T-cell (primary cell): ENCODE results near the gene TCF12. TPM values are rescaled to one million over a fixed set of nuclear protein-coding genes. Genes with fewer than 3 reads are reported as not detected.

Source experiments
- ATAC-seq, 4 experiments: fragments of 200-7000 bp in 3 of 4; fragments of 150-1000 bp in 1 of 4; cut with Tn5 transposase; replicated peaks in 1 of 4; 1 replicate in 3 of 4; 2 replicates in 1 of 4; pipeline ENCODE4 v1.10.0; 2021; ENCODE audit warnings: moderate library complexity in 3 of 4, mild to moderate bottlenecking in 2 of 4, moderate number of reproducible peaks in 1 of 4
- CTCF ChIA-PET, 2 donors: fragments of 300-600 bp; sonication (Branson Sonifier 250); formaldehyde crosslinking; loops; one replicate each; lab custom pipeline; 2022; ENCODE audit warnings: antibody characterized with exemption in 2 of 2; lab: Charles Lee
- POLR2A ChIA-PET, 2 donors: fragments of 300-600 bp; sonication (Branson Sonifier 250); formaldehyde crosslinking; loops; one replicate each; lab custom pipeline; 2022; ENCODE audit warnings: antibody characterized with exemption in 2 of 2; lab: Charles Lee
- DNase-seq, 35 experiments: peaks; one replicate each; pipeline versions ENCODE4 v3.0.0 to v3.0.0-alpha.2; 2013 to 2023
- H3K27ac ChIP-seq: one replicate; pipeline ENCODE4 v1.5.1; 2013; ENCODE audit warnings: low read length
- H3K27me3 ChIP-seq, 2 experiments: replicated peaks in 1 of 2; 1 replicate in 1 of 2; 2 replicates in 1 of 2; pipeline versions ENCODE4 v1.6.1 to v1.7.0; 2013; ENCODE audit warnings: low read length in 1 of 2, mixed read lengths in 1 of 2; ENCODE audit not compliant: control insufficient read depth in 2 of 2, insufficient read depth in 2 of 2; ENCODE audit errors: extremely low read depth in 1 of 2
- H3K36me3 ChIP-seq, 2 donors: 1 replicate in 1 of 2; 2 replicates in 1 of 2; pipeline versions ENCODE4 v1.6.1 to v1.7.0; 2013; ENCODE audit warnings: low read length in 1 of 2; ENCODE audit not compliant: control insufficient read depth in 2 of 2, insufficient read depth in 1 of 2; ENCODE audit errors: extremely low read depth in 1 of 2
- H3K4me1 ChIP-seq, 2 experiments: 1 replicate in 1 of 2; 2 replicates in 1 of 2; pipeline versions ENCODE4 v1.6.1 to v1.7.0; 2013; ENCODE audit warnings: low read length in 2 of 2, mixed read lengths in 1 of 2; ENCODE audit not compliant: insufficient read depth in 2 of 2, control insufficient read depth in 1 of 2; ENCODE audit errors: extremely low read depth in 1 of 2
- H3K4me3 ChIP-seq, 2 donors: 1 replicate in 1 of 2; 2 replicates in 1 of 2; pipeline versions ENCODE4 v1.5.1 to v1.7.0; 2013; ENCODE audit warnings: mild to moderate bottlenecking in 2 of 2, low read length in 1 of 2, moderate library complexity in 1 of 2; ENCODE audit not compliant: control insufficient read depth in 1 of 2; ENCODE audit errors: extremely low read depth in 1 of 2
- H3K9me3 ChIP-seq: 2 replicates; pipeline ENCODE4 v1.7.0; 2013
- H3K27ac Mint-ChIP-seq, 2 donors: one replicate each; pipeline ENCODE4 v1.8.0; 2020 to 2021; ENCODE audit warnings: mild to moderate bottlenecking in 2 of 2, mixed read lengths in 2 of 2
- H3K27me3 Mint-ChIP-seq, 2 donors: one replicate each; pipeline ENCODE4 v1.8.0; 2021 to 2022; ENCODE audit warnings: mixed read lengths in 2 of 2
- H3K36me3 Mint-ChIP-seq: one replicate; pipeline ENCODE4 v1.8.0; 2021; ENCODE audit warnings: mixed read lengths
- H3K4me1 Mint-ChIP-seq, 3 donors: one replicate each; pipeline ENCODE4 v1.8.0; 2020 to 2022; ENCODE audit warnings: mixed read lengths in 3 of 3, mild to moderate bottlenecking in 1 of 3
- H3K4me3 Mint-ChIP-seq, 3 donors: one replicate each; pipeline ENCODE4 v1.8.0; 2020 to 2022; ENCODE audit warnings: mild to moderate bottlenecking in 3 of 3, mixed read lengths in 3 of 3, moderate library complexity in 3 of 3
- H3K9me3 Mint-ChIP-seq, 3 donors: one replicate each; pipeline ENCODE4 v1.8.0; 2020 to 2022; ENCODE audit warnings: mixed read lengths in 3 of 3
- WGBS: methylation state at CpG from one replicate; pipeline ENCODE4 v1.1.5; 2013; ENCODE audit warnings: missing lambda C conversion rate; ENCODE audit not compliant: insufficient coverage; 5-methylcytosine and 5-hydroxymethylcytosine counted together
- total RNA-seq, 35 experiments: library from RNA in 6 of 35; stranded (reverse) in 6 of 35; fragments of 120-200 nt in 1 of 35; gene quantifications; one replicate each; pipeline versions ENCODE4 v1.2.1 to v1.2.4 and lab custom pipeline; 2013 to 2026

Gene TCF12
- total RNA-seq, 5 donors from 2014 or later (not counting 1 experiment from before 2014, with no cell fraction given): 68.0 to 94.3 (median 83.0) TPM

DNA sequence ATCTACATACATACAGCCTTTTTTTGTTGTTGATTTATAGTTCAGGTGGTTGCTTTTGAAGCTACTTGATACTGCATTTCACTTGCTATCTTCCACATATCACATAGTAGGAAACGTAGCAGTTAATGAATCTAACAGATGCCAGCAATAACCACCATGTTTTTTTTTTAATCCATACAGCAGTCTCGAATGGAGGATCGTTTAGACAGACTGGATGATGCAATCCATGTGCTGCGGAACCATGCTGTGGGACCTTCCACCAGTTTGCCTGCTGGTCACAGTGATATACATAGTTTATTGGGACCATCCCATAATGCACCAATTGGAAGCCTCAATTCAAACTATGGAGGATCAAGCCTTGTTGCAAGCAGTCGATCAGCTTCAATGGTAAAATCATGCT, 334.6 kb downstream of the TCF12 start:
- Mint-ChIP-seq H3K36me3 (peaks cover 49% of the 10 kb centered on the region), H3K9me3 (no peaks in the 10 kb centered on the region), H3K4me3 (no peak overlapping the region), H3K27ac (no peak overlapping the region), H3K4me1 (no peaks in the 10 kb centered on the region), H3K27me3 (no peaks in the 10 kb centered on the region)
- ATAC-seq (no peak), DNase-seq (no peak)
- Histone ChIP-seq H3K36me3 (peaks cover 0 to 21% of the 10 kb centered on the region in 2 donors), H3K4me3 (no peak overlapping the region), H3K9me3 (no peaks in the 10 kb centered on the region), H3K27ac (no peak overlapping the region), H3K27me3 (no peaks in the 10 kb centered on the region), H3K4me1 (no peaks in the 10 kb centered on the region)
- CTCF ChIA-PET: no interaction called here
- WGBS: 100% methylated on average over 3 of the region's 5 CpGs
- POLR2A ChIA-PET: interaction anchor here in 1 of 2 donors (0.7 kb wide), 1 partner anchor 12 kb away, joined by 4 read pairs; no protein-coding TSS in a partner anchor

DNA sequence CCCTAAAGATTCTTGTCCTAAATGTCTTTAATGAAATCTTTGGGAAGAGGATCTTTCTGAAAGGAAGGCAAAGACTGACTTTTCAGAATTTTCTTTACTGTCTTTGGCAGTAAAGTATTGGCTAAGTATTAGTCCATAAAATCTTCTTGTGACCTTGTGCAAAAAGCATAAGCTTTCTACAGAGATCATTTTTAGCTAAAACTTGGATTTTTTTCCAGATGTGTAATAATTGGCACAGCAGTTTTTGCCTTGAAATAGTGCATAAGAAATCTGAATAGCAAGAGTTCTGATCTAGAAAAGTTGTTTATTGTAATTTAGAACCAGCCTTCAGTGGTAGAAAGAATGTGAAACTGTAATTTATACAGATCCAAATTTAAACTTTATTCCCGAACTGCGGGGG, 335.1 kb downstream of the TCF12 start:
- Histone ChIP-seq H3K27ac (no peak overlapping the region), H3K4me3 (no peak overlapping the region), H3K9me3 (no peaks in the 10 kb centered on the region), H3K27me3 (no peaks in the 10 kb centered on the region), H3K36me3 (peaks cover 0 to 21% of the 10 kb centered on the region in 2 donors), H3K4me1 (no peaks in the 10 kb centered on the region)
- no peaks in the 10 kb centered on the region for H3K9me3 Mint-ChIP-seq
- no peak overlapping the region for H3K4me3 Mint-ChIP-seq
- no peaks in the 10 kb centered on the region for H3K27me3 Mint-ChIP-seq
- no peak for DNase-seq
- H3K36me3 Mint-ChIP-seq: peaks cover 45% of the 10 kb centered on the region
- H3K4me1 Mint-ChIP-seq: no peaks in the 10 kb centered on the region
- POLR2A ChIA-PET: no interaction called here
- no peak overlapping the region for H3K27ac Mint-ChIP-seq
- ATAC-seq: no peak
- no CpG with 5 or more reads among the region's 2 CpGs for WGBS
- CTCF ChIA-PET: no interaction called here

DNA sequence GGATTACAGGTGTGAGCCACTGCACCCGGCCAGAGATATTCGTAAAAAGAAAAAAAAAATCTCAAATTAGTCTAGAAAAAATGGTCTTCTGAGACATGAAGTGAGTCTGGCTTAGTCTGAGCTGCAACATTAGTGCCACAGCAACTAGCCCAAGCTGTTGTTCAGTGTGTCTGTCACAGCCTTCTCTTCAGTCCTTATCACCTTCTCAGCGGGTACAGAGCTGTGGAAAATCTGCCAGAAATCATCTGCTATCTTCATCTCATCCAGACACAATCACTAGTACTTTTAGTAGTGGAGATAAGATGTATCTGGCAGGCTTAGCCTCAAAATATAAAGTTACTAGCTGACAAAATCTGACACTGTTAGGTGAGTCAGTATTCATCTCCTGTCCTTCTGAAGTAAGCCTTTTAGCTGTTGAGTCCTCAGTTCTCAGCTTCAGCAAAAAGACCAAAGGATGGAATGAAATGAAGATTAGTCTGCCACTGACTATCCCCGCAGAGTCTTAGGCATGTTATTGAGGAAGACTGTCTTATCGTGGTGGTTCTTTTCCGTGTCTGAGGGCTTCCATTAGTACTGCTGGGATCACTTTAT, 337.4 kb downstream of the TCF12 start:
- POLR2A ChIA-PET: interaction anchor here (0.6 kb wide), 2 partner anchors 24 to 1503 kb away, joined by 3 to 5 read pairs; no protein-coding TSS in a partner anchor
- DNase-seq (no peak), ATAC-seq (no peak)
- no peak overlapping the region for H3K27ac ChIP-seq
- H3K4me3 Mint-ChIP-seq: no peak overlapping the region
- no peaks in the 10 kb centered on the region for H3K4me1 Mint-ChIP-seq
- H3K27me3 ChIP-seq: no peaks in the 10 kb centered on the region
- H3K27me3 Mint-ChIP-seq: no peaks in the 10 kb centered on the region
- no peaks in the 10 kb centered on the region for H3K4me1 ChIP-seq
- no peaks in the 10 kb centered on the region for H3K9me3 Mint-ChIP-seq
- no peaks in the 10 kb centered on the region for H3K9me3 ChIP-seq
- H3K27ac Mint-ChIP-seq: no peak overlapping the region
- no CpG with 5 or more reads among the region's 6 CpGs for WGBS
- CTCF ChIA-PET: interaction anchor here in 1 of 2 donors (0.6 kb wide), 1 partner anchor 701 kb away, joined by 3 read pairs; no protein-coding TSS in a partner anchor
- no peak overlapping the region for H3K4me3 ChIP-seq
- peaks cover 0 to 20% of the 10 kb centered on the region in 2 donors for H3K36me3 ChIP-seq
- H3K36me3 Mint-ChIP-seq: peaks cover 44% of the 10 kb centered on the region

DNA sequence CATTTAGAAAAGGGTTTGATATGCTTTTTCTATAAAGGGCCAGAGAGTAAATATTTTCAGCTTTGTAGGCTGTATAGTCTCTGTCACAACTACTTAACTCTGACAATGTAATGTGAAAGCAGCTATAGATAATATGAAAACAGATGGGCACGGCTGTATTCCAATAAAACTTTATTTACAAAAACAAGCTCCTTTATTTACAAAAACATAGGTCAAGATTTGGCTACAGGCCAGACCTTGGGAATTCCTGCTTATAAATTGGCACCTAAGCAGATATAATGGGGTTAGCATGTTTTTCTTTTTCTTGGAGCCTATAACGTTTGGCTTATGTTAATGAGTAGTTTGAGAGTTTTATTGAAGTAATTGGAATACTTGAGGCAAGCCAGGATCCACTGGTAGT, 338.5 kb downstream of the TCF12 start:
- Mint-ChIP-seq H3K4me3 (no peak overlapping the region), H3K27me3 (no peaks in the 10 kb centered on the region), H3K4me1 (no peaks in the 10 kb centered on the region), H3K36me3 (peaks cover 38% of the 10 kb centered on the region), H3K9me3 (no peaks in the 10 kb centered on the region), H3K27ac (no peak overlapping the region)
- Histone ChIP-seq H3K4me1 (no peaks in the 10 kb centered on the region), H3K27ac (no peak overlapping the region), H3K27me3 (no peaks in the 10 kb centered on the region), H3K36me3 (peaks cover 0 to 15% of the 10 kb centered on the region in 2 donors), H3K9me3 (no peaks in the 10 kb centered on the region), H3K4me3 (no peak overlapping the region)
- 100% methylated on average over 1 of the region's 2 CpGs for WGBS
- DNase-seq: no peak
- ChIA-PET CTCF (no interaction called here), POLR2A (no interaction called here)
- ATAC-seq: no peak

DNA sequence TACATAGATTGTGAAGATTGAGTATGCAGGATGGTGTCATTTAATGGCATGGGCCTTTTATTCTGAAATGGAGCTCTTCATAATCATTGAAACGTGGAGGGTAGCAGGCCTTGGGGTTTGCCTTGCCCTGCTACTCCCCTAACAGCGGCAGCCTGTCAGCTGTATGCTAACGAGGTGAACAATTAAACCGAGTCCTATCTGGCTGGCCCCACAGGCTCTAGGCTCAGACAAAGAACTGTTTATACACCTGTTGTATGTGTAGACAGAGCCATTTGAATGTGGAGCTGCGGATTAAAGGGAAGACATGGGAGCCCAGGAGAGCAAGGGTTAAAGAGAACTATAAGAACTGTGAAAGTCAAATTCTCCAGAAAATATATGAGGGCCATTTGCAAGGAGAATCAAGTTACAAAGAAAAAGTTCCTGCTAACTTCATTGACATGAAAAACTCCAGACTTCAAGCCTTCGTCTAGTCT, 341.2 kb downstream of the TCF12 start:
- POLR2A ChIA-PET: no interaction called here
- H3K27ac Mint-ChIP-seq: no peak overlapping the region
- Histone ChIP-seq H3K27ac (no peak overlapping the region), H3K4me3 (no peak overlapping the region), H3K27me3 (no peaks in the 10 kb centered on the region), H3K9me3 (no peaks in the 10 kb centered on the region), H3K36me3 (peaks cover 0 to 28% of the 10 kb centered on the region in 2 donors), H3K4me1 (no peaks in the 10 kb centered on the region)
- 60% methylated on average over 1 of the region's 6 CpGs for WGBS
- H3K27me3 Mint-ChIP-seq: no peaks in the 10 kb centered on the region
- DNase-seq (no peak), ATAC-seq (no peak)
- peaks cover 39% of the 10 kb centered on the region for H3K36me3 Mint-ChIP-seq
- CTCF ChIA-PET: no interaction called here
- no peaks in the 10 kb centered on the region for H3K9me3 Mint-ChIP-seq
- no peak overlapping the region for H3K4me3 Mint-ChIP-seq
- no peaks in the 10 kb centered on the region for H3K4me1 Mint-ChIP-seq

DNA sequence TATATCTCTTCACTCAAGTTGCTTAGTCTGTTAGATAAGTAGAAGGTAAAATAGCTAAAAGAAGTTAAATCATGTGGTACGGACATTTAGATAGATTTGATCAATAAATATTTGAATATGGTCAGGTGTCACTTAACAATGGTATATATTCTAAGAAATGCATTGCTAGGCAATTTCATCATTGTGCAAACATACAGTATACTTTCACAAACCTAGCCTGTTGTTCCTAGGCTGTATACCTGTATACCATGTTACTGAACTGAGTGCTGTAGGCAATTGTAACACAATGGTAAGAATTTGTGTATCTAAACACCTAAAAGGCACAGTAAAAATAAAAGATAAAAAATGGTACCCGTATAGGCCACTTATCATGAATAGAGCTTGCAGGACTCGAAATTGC, 345.1 kb downstream of the TCF12 start:
- no peak for DNase-seq
- Histone ChIP-seq H3K27me3 (no peaks in the 10 kb centered on the region), H3K9me3 (no peaks in the 10 kb centered on the region), H3K4me3 (no peak overlapping the region), H3K27ac (no peak overlapping the region), H3K4me1 (no peaks in the 10 kb centered on the region), H3K36me3 (peaks cover 0 to 24% of the 10 kb centered on the region in 2 donors)
- no peak for ATAC-seq
- H3K4me3 Mint-ChIP-seq: no peak overlapping the region
- peaks cover 38% of the 10 kb centered on the region for H3K36me3 Mint-ChIP-seq
- no peaks in the 10 kb centered on the region for H3K9me3 Mint-ChIP-seq
- no peaks in the 10 kb centered on the region for H3K4me1 Mint-ChIP-seq
- no CpG with 5 or more reads among the region's 3 CpGs for WGBS
- H3K27ac Mint-ChIP-seq: no peak overlapping the region
- ChIA-PET CTCF (no interaction called here), POLR2A (no interaction called here)
- no peaks in the 10 kb centered on the region for H3K27me3 Mint-ChIP-seq
